Activated T-cell treated with anti-CD3 and anti-CD28 coated beads, Interleukin-2, amount 50 U/mL, for 24 hours (primary cell): ENCODE data around the gene PPIL6.
A peak's percentile ranks its signal among the peaks of the same experiment; 100 is the strongest.
"Not testable (repeated sequence)": the region's sequence is repeated elsewhere in the genome, so short reads cannot be mapped to it uniquely, and the experiment has no call there.

Source experiments
- DNase-seq: peaks from one replicate; pipeline ENCODE4 v3.0.0-alpha.2; 2020
- H3K27ac Mint-ChIP-seq: 2 replicates; pipeline ENCODE4 v1.8.0; 2020; ENCODE audit warnings: mild to moderate bottlenecking, mixed read lengths
- H3K27me3 Mint-ChIP-seq: 2 replicates; pipeline ENCODE4 v1.8.0; 2020; ENCODE audit warnings: mixed read lengths
- H3K36me3 Mint-ChIP-seq: 2 replicates; pipeline ENCODE4 v1.8.0; 2020; ENCODE audit warnings: low read depth, mixed read lengths
- H3K4me1 Mint-ChIP-seq: 2 replicates; pipeline ENCODE4 v1.8.0; 2020; ENCODE audit warnings: low read depth, mixed read lengths
- H3K4me3 Mint-ChIP-seq: 2 replicates; pipeline ENCODE4 v1.8.0; 2020; ENCODE audit warnings: mild to moderate bottlenecking, moderate library complexity, mixed read lengths
- H3K9me3 Mint-ChIP-seq: 2 replicates; pipeline ENCODE4 v1.8.0; 2020; ENCODE audit warnings: mixed read lengths

Gene PPIL6

DNA sequence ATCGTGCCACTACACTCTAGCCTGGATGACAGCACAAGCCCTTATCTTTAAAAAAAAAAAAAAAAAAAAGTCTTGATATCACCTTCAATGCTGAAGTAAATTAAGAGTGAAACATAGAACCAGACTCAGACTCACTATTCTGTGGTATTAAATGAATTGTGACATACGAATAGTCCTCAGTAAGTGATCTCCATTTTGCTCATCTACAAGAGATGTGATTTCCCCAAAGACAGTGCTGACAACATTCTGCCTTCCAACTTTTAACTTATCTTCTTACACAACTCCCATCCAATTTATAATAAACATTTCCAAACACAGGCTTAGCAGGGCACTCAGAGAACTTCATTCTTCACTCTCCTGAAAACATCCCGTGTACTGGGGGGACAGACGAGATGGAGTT, 34.6 kb upstream of the PPIL6 start:
- H3K27me3 Mint-ChIP-seq, result no peaks in the 10 kb centered on the region
- H3K4me1 Mint-ChIP-seq, result peaks cover 85% of the 10 kb centered on the region
- no peak for DNase-seq
- peak overlapping the region; percentile 23 for H3K4me3 Mint-ChIP-seq
- peaks cover 98% of the 10 kb centered on the region for H3K36me3 Mint-ChIP-seq
- H3K9me3 Mint-ChIP-seq, result no peaks in the 10 kb centered on the region
- peak overlapping the region; percentile 88 for H3K27ac Mint-ChIP-seq

GRCh38 chr6:109473120-109473519, 32.7 kb upstream of the PPIL6 start:
- Mint-ChIP-seq H3K36me3 (peaks cover 100% of the 10 kb centered on the region), H3K4me3 (peak overlapping the region; percentile 10), H3K27ac (peak overlapping the region; percentile 75), H3K27me3 (no peaks in the 10 kb centered on the region), H3K9me3 (no peaks in the 10 kb centered on the region), H3K4me1 (peaks cover 81% of the 10 kb centered on the region)
- DNase-seq, result no peak

- Mint-ChIP-seq H3K27ac (peak overlapping the region; percentile 75), H3K27me3 (no peaks in the 10 kb centered on the region), H3K36me3 (peaks cover 100% of the 10 kb centered on the region), H3K9me3 (no peaks in the 10 kb centered on the region), H3K4me1 (peaks cover 79% of the 10 kb centered on the region), H3K4me3 (no peak overlapping the region)
- DNase-seq, result no peak
Measured at GRCh38 chr6:109472132-109472995, 31.9 kb upstream of the PPIL6 start.

GRCh38 chr6:109471105-109471810, 30.8 kb upstream of the PPIL6 start:
- Mint-ChIP-seq H3K9me3 (no peaks in the 10 kb centered on the region), H3K27ac (peak overlapping the region; percentile 75), H3K36me3 (peaks cover 100% of the 10 kb centered on the region), H3K27me3 (no peaks in the 10 kb centered on the region), H3K4me3 (no peak overlapping the region), H3K4me1 (peaks cover 76% of the 10 kb centered on the region)
- DNase-seq, result no peak

DNA sequence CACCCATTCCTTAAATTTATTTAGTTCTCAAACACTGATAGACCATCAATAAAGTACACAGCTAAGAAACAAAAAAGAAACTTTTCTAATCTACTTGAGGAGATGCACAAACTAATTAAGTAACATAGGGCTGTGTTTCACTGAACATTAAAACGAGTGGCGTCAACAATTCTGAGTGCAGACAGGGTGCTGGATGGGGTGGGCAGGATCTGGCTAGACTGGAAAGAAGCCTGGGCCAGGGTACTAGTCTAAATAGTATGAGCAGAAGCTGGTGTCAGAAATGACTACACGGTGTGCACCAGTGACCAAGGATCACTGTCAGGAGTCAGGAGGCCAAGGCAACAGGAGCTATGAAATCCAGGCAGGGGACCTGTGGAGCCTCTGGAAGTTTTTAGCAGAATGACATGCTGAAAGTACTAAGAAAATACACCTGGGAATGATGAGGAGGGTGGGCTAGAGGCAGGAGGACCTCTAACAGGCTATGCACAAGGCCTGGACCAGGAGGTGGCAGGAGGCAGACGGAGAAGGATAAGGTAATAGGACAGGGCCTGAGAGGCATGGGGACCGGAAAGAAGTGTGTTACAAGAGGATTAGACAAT, 29.3 kb upstream of the PPIL6 start:
- H3K27ac Mint-ChIP-seq, result peak overlapping the region; percentile 27
- DNase-seq, result no peak
- peaks cover 100% of the 10 kb centered on the region for H3K36me3 Mint-ChIP-seq
- H3K4me1 Mint-ChIP-seq, result peaks cover 76% of the 10 kb centered on the region
- H3K9me3 Mint-ChIP-seq, result no peaks in the 10 kb centered on the region
- H3K27me3 Mint-ChIP-seq, result no peaks in the 10 kb centered on the region
- H3K4me3 Mint-ChIP-seq, result no peak overlapping the region

DNA sequence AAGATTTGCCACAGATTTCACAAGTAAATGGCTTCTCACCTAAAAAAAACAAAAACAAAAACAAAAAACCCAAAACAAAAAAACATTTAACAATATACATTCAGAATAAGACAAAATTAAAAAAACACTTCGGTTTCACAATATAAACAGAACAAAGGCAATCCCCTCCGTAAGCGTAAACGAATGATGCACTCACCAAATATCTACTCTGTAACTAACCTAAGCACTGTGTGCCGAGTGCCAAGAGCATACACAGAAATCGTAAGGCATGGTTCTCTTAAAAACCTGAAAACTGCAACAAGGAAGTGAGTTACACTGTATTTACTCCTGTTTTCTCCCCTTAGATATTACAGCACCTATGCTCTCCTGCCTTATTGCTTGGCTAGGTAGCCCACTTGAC, 27.3 kb upstream of the PPIL6 start:
- H3K4me3 Mint-ChIP-seq, result no peak overlapping the region
- peaks cover 69% of the 10 kb centered on the region for H3K4me1 Mint-ChIP-seq
- H3K27me3 Mint-ChIP-seq, result no peaks in the 10 kb centered on the region
- H3K27ac Mint-ChIP-seq, result peak overlapping the region; percentile 32
- H3K9me3 Mint-ChIP-seq, result no peaks in the 10 kb centered on the region
- no peak for DNase-seq
- H3K36me3 Mint-ChIP-seq, result peaks cover 99% of the 10 kb centered on the region

GRCh38 chr6:109466212-109466923, 25.9 kb upstream of the PPIL6 start:
- DNase-seq, result no peak
- Mint-ChIP-seq H3K27ac (peak overlapping the region; percentile 64), H3K4me1 (peaks cover 66% of the 10 kb centered on the region), H3K27me3 (no peaks in the 10 kb centered on the region), H3K4me3 (no peak overlapping the region), H3K36me3 (peaks cover 97% of the 10 kb centered on the region), H3K9me3 (peaks cover 4% of the 10 kb centered on the region)

GRCh38 chr6:109465772-109466171, 25.3 kb upstream of the PPIL6 start:
- H3K9me3 Mint-ChIP-seq, result peaks cover 4% of the 10 kb centered on the region
- H3K4me3 Mint-ChIP-seq, result no peak overlapping the region
- H3K4me1 Mint-ChIP-seq, result peaks cover 64% of the 10 kb centered on the region
- peak overlapping the region; percentile 64 for H3K27ac Mint-ChIP-seq
- H3K36me3 Mint-ChIP-seq, result peaks cover 97% of the 10 kb centered on the region
- DNase-seq, result no peak
- no peaks in the 10 kb centered on the region for H3K27me3 Mint-ChIP-seq

DNA sequence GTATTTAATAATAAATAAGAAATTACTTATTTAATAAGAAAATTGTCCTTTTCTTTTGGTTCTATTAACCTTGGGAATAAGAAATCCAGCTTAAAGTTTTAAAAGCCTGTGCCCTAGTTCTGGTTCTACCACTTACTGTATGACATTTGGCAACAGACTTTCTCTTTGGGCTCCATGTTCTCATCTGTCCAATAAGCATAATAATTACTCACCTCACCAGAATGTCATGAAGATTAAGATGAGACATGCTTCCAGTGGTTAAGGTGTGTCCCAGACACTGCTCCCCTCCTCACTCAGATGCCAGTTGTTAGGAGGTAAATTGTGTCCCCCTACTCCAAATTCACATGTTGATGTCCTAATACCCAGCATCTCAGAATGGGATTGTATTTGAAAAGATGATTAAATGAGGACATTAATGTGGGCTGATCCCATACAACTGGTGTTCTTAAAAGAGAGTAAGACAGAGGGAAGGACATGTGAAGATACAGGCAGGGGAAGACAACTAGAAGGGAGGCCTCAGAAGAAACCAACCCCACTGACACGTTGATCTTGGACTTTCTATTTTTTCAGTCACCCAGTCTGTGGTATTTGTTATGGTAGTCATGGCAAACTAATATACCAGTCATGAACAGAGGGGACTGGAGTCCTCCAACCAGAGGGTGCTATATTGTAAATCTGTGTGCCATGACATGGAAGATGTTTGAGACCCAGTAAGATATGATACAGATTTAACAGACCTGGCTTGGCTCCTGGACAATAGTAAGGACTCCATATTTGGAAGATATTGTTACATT, 21.5 kb upstream of the PPIL6 start:
- H3K4me1 Mint-ChIP-seq, result peaks cover 74% of the 10 kb centered on the region
- DNase-seq, result no peak
- no peak overlapping the region for H3K4me3 Mint-ChIP-seq
- H3K9me3 Mint-ChIP-seq, result peaks cover 4% of the 10 kb centered on the region
- H3K27ac Mint-ChIP-seq, result peak overlapping the region; percentile 41
- no peaks in the 10 kb centered on the region for H3K27me3 Mint-ChIP-seq
- H3K36me3 Mint-ChIP-seq, result peaks cover 81% of the 10 kb centered on the region

GRCh38 chr6:109461205-109461604, 20.8 kb upstream of the PPIL6 start:
- H3K9me3 Mint-ChIP-seq, DNase-seq, H3K27me3 Mint-ChIP-seq, H3K4me3 Mint-ChIP-seq: not testable (repeated sequence)
- peak overlapping the region; percentile 47 for H3K27ac Mint-ChIP-seq
- peaks cover 76% of the 10 kb centered on the region for H3K4me1 Mint-ChIP-seq
- peaks cover 75% of the 10 kb centered on the region for H3K36me3 Mint-ChIP-seq

DNA sequence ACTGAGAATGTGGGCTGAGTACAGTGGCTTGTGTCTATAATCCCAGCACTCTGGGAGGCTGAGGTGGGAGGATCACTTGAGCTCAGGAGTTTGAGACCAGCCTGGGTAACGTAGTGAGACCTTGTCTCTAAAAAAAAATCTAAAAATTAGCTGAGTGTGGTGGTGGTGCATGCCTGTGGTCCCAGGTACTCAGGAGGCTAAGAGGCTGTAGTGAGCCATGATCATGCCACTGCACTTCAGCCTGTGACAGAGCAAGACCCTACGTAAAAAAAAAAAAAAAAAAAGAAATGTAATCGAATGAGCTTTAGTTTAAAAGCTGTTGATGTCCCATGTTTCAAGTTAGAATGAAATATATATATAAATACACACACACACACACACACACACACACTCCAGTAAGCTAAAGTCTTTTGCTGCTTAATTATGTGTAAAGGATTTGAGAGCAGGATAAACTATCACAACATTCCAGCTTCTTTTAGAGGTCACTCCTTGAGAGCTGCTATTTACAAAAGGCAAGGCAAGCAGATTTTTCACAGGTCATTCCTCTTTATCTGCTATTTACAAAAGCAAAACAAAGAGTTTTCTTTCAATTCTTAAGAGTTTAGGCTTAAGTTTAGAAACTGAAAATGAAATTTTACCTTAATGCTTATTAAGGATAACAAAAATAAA, 19.9 kb upstream of the PPIL6 start:
- H3K9me3 Mint-ChIP-seq, result peaks cover 4% of the 10 kb centered on the region
- H3K27me3 Mint-ChIP-seq, result no peaks in the 10 kb centered on the region
- no peak overlapping the region for H3K4me3 Mint-ChIP-seq
- H3K36me3 Mint-ChIP-seq, result peaks cover 67% of the 10 kb centered on the region
- DNase-seq, result no peak
- H3K4me1 Mint-ChIP-seq, result peaks cover 69% of the 10 kb centered on the region
- H3K27ac Mint-ChIP-seq, result peak overlapping the region; percentile 66

GRCh38 chr6:109458774-109459531, 18.5 kb upstream of the PPIL6 start:
- Mint-ChIP-seq H3K36me3 (peaks cover 60% of the 10 kb centered on the region), H3K9me3 (peaks cover 4% of the 10 kb centered on the region), H3K4me3 (no peak overlapping the region), H3K27me3 (no peaks in the 10 kb centered on the region), H3K4me1 (peaks cover 71% of the 10 kb centered on the region), H3K27ac (peak overlapping the region; percentile 73)
- DNase-seq, result peak; percentile 58

DNA sequence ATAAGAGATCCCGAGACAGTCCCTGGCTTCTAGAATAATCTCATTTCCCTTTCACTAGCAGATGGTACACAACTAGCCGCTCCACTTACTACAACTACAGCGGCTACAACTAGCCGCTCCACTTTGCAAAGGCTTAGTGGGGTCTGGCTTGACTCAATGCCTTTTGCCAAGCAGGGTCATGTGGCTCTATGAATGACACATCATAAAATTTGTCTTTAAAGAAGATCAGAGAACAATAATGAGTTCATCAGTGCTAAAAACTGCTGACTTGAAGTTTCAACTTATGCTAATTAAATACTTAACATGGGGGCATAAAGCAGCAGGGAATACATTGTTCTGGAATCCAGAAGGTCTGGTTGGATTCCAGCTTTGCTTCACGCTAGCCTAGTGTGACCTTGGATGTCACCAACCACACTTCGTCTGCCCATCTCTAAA, 17.2 kb upstream of the PPIL6 start:
- Mint-ChIP-seq H3K4me3 (no peak overlapping the region), H3K9me3 (peaks cover 4% of the 10 kb centered on the region), H3K36me3 (peaks cover 55% of the 10 kb centered on the region), H3K4me1 (peaks cover 76% of the 10 kb centered on the region), H3K27ac (peak overlapping the region; percentile 47), H3K27me3 (no peaks in the 10 kb centered on the region)
- no peak for DNase-seq
